Activated gamma-delta T cell treated with Interleukin-2 at 50 U/mL for 16 hours (primary cell): ENCODE data around the gene ATP1B3.
"Not testable (repeated sequence)": the region's sequence is repeated elsewhere in the genome, so short reads cannot be mapped to it uniquely, and the experiment has no call there.

Experiments
- DNase-seq: peaks from one replicate; pipeline ENCODE4 v3.0.0-alpha.2; 2020

The ATP1B3 gene

GRCh38 chr3:141909408-141909807 is 33.0 kb downstream of the ATP1B3 start:
- DNase-seq, result no peak

GRCh38 chr3:141909986-141910385 is 33.5 kb downstream of the ATP1B3 start:
- DNase-seq, result not testable (repeated sequence)

- peak; percentile 47 for DNase-seq
These were observed 36.8 kb downstream of the ATP1B3 start for GRCh38 chr3:141913150-141913811.

- DNase-seq, result no peak
These were observed 37.9 kb downstream of the ATP1B3 start for GRCh38 chr3:141914311-141914710.

DNA sequence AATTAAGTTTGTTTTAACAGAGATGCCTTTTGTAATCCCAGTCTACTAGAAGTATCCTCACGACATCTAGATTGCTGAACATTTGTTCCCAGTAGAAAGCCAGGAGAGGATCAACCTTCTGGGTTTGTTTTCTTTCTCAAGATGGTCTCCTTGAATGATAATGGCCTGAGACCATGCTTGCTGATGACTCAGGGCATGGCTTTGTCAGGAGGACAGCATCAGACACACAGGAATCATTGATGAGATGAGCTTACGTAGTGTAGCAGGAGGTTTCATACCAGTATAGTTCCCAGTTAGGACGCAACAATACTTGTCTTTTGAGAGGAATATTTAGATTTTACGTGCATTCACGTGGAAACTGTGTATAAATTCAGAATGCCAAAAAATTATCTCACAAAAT is 38.6 kb downstream of the ATP1B3 start:
- no peak for DNase-seq

GRCh38 chr3:141915766-141916165 is 39.3 kb downstream of the ATP1B3 start:
- no peak for DNase-seq

- DNase-seq, result no peak
These were observed 44.3 kb downstream of the ATP1B3 start for GRCh38 chr3:141920701-141921100.

- DNase-seq, result no peak
These were observed 44.9 kb downstream of the ATP1B3 start for GRCh38 chr3:141921316-141921715.

GRCh38 chr3:141925677-141926076 is 49.2 kb downstream of the ATP1B3 start:
- not testable (repeated sequence) for DNase-seq

DNA sequence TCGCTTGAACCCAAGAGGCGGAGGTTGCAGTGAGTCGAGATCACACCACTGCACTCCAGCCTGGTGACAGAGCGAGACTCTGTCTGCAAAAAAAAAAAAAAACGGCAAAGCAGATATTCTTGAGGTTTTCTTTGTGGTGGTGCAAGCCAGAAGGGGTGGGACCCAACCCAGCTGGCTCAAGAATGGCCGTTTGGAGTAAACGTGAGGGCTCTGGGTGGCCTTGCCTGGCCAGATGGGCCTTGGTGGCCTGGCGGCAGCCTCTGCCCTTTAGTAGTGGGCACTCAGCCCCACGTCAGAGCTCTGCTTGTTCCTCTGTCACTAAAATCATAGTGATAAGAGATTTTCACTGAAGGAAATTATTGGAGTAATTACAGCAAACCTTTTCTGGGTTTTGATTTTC is 50.5 kb downstream of the ATP1B3 start:
- DNase-seq, result no peak

GRCh38 chr3:141928631-141929270 is 52.3 kb downstream of the ATP1B3 start:
- DNase-seq, result no peak

GRCh38 chr3:141929341-141929995 is 53.0 kb downstream of the ATP1B3 start:
- no peak for DNase-seq

GRCh38 chr3:141930801-141931200 is 54.4 kb downstream of the ATP1B3 start:
- DNase-seq, result no peak

GRCh38 chr3:141933421-141934300 is 57.2 kb downstream of the ATP1B3 start:
- DNase-seq, result no peak

- no peak for DNase-seq
These were observed 57.9 kb downstream of the ATP1B3 start for GRCh38 chr3:141934354-141934753.

DNA sequence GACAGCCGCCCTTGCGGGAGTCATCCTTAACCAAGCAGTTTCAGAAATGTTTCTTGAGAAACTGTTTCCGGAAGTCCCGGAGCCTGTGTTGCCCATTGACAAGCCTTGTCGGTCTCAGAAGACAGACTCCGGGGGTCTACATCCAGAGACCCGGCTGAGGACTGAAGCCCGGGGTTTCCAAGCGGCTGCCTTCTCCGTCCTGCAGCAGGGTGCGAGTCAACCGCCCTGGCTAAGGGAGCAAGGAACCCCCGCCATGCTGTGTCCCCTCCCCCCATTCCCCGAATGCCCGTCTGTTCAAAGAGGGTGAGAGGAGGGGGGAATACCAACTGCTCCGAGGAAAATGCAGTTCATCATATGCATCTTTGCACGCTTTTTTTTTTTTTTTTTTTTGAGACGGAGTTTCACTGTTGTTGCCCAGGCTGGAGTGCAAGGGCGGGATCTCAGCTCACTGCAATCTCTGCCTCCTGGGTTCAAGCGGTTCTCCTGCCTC is 61.6 kb downstream of the ATP1B3 start:
- no peak for DNase-seq

GRCh38 chr3:141939759-141940158 is 63.3 kb downstream of the ATP1B3 start:
- no peak for DNase-seq

GRCh38 chr3:141940194-141940776 is 63.8 kb downstream of the ATP1B3 start:
- DNase-seq, result no peak

DNA sequence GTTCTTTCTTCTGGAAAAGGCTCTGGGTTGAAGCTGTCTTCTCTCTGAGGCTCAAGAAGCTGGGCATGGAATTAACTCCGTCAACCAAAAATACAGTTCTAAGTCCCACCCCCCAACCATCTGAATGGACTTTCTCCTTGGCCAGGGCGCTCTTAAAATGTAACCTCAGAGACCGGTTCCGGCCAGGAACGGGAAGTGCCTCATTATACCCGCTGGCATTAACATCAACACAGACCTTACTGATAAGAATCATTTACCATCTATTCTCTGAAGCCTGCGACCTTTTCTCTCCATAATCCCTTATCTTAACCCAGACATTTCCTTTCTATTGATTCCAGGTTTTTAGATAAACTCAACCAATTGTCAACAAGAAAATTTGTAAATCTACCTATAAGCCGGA is 64.7 kb downstream of the ATP1B3 start:
- DNase-seq, result no peak

DNA sequence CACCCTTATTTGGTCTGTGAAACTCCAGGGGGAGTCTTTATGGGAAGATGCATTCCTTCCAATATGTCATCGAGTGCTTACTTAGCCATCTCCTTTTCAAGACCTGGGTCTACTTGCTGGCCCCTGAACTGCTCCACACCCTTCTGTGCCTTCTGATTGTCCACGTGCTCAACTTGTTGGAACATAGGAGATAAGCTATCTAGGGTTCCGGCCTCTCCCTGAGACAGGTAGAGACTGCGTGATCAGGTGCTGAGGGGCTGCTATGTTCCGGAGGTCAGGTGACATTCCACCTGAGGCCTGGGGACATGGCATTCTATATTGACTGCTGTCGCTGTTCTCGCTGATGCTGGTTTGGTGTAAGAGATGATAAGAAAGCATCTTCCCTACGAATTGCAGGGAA is 65.6 kb downstream of the ATP1B3 start:
- no peak for DNase-seq

- no peak for DNase-seq
These were observed 69.5 kb downstream of the ATP1B3 start for GRCh38 chr3:141945726-141946485.

GRCh38 chr3:141949399-141949798 is 73.0 kb downstream of the ATP1B3 start:
- DNase-seq, result no peak
